ENCODE data around the gene NBAS. TPM values are rescaled to one million over a fixed set of nuclear protein-coding genes. Genes with fewer than 3 reads are reported as not detected.
A peak's percentile ranks its signal among the peaks of the same experiment; 100 is the strongest.

NBAS gene
- total RNA-seq, 1 donor from 2014 or later: 57.6 TPM

DNA sequence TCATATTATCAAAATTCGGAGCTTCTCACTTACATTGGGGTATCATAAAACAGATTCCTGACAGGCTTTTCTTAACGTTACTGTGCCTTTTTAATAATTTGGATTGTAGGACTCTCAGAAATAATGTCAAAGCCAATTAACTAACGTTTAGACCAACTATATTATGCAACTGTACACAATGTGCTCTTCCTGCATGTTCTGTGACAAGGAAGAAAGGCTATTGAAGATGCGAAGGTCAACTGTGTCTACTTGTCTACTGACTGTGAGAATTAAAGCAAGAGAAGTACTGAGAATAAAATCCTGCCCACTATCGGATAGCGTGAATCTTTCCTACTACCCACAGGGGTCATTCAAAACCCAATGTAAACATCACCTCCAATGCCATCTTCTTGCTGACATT lies 393.0 kb downstream of the NBAS start:
- DNase-seq (ENCODE audit: low read depth): no peak

DNA sequence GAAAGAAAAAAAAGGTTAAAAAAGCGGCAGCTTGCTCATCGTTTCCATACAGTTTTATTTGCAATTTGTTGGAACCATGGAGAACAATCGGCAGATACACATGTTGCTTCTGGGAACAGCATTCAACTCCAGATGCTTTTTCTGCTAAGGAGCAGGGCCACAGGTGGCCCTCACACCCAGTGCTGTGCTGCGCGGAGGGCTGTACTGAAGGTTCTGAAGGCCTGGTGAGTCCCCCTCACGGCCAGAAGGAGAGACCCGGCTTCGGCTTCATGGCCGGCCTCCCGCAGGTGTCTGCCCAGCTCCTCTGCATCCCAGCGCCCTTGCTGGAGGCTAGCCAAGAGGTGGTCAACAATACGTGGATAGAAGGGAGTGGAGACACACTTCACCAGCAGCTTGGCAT lies 394.3 kb downstream of the NBAS start:
- H3K27ac ChIP-seq (ENCODE audit: low read depth, low read length): no peak overlapping the region
- H3K4me2 ChIP-seq (ENCODE audit: low read length): no peak overlapping the region
- peaks cover 36% of the 10 kb centered on the region for H3K4me1 Mint-ChIP-seq (ENCODE audit: low read depth, unreplicated experiment)
- no peaks in the 10 kb centered on the region for H3K27me3 ChIP-seq (ENCODE audit: insufficient read depth, low read length)
- no peaks in the 10 kb centered on the region for H3K9me3 Mint-ChIP-seq (ENCODE audit: unreplicated experiment)
- no peaks in the 10 kb centered on the region for H3K79me2 ChIP-seq (ENCODE audit: insufficient read depth, low read length)
- no peak overlapping the region for H2AFZ ChIP-seq (ENCODE audit: low read depth, low read length)
- no peak for TF ChIP-seq EZH2 (IDR thresholded peaks at IDR 0.05; ENCODE audit: insufficient read depth, low read length)
- TF ChIP-seq, protein P1, sequence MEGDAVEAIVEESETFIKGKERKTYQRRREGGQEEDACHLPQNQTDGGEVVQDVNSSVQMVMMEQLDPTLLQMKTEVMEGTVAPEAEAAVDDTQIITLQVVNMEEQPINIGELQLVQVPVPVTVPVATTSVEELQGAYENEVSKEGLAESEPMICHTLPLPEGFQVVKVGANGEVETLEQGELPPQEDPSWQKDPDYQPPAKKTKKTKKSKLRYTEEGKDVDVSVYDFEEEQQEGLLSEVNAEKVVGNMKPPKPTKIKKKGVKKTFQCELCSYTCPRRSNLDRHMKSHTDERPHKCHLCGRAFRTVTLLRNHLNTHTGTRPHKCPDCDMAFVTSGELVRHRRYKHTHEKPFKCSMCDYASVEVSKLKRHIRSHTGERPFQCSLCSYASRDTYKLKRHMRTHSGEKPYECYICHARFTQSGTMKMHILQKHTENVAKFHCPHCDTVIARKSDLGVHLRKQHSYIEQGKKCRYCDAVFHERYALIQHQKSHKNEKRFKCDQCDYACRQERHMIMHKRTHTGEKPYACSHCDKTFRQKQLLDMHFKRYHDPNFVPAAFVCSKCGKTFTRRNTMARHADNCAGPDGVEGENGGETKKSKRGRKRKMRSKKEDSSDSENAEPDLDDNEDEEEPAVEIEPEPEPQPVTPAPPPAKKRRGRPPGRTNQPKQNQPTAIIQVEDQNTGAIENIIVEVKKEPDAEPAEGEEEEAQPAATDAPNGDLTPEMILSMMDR (IDR thresholded peaks at IDR 0.05; ENCODE audit: insufficient read depth, low read depth, low read length): no peak
- H3K9ac ChIP-seq (ENCODE audit: low read length): no peak overlapping the region
- H3K9me3 ChIP-seq (ENCODE audit: insufficient read depth, low read depth, low read length): no peaks in the 10 kb centered on the region
- no peak overlapping the region for H3K4me3 ChIP-seq (ENCODE audit: insufficient read depth, low read depth, low read length)
- H3K4me3 Mint-ChIP-seq (ENCODE audit: unreplicated experiment): no peak overlapping the region
- H3K36me3 ChIP-seq (ENCODE audit: insufficient read depth, low read length): no peaks in the 10 kb centered on the region
- no peaks in the 10 kb centered on the region for H4K20me1 ChIP-seq (ENCODE audit: insufficient read depth, low read length)
- H3K36me3 Mint-ChIP-seq (ENCODE audit: low read depth, unreplicated experiment): peaks cover 13% of the 10 kb centered on the region
- H3K27me3 Mint-ChIP-seq (ENCODE audit: low read depth, unreplicated experiment): peaks cover under 1% of the 10 kb centered on the region
- H3K27ac Mint-ChIP-seq (ENCODE audit: unreplicated experiment): no peak overlapping the region
- H3K4me1 ChIP-seq (ENCODE audit: insufficient read depth, low read length): peaks cover 18% of the 10 kb centered on the region
- DNase-seq (ENCODE audit: low read depth) (no peak), FAIRE-seq (no peak)

More for the DNA sequence above, 393.0 kb downstream of the NBAS start:
- Histone ChIP-seq H3K4me3 (ENCODE audit: insufficient read depth, low read depth, low read length) (no peak overlapping the region), H3K4me1 (ENCODE audit: insufficient read depth, low read length) (peaks cover 18% of the 10 kb centered on the region), H3K9me3 (ENCODE audit: insufficient read depth, low read depth, low read length) (no peaks in the 10 kb centered on the region), H3K9ac (ENCODE audit: low read length) (no peak overlapping the region), H2AFZ (ENCODE audit: low read depth, low read length) (no peak overlapping the region), H3K4me2 (ENCODE audit: low read length) (no peak overlapping the region), H4K20me1 (ENCODE audit: insufficient read depth, low read length) (no peaks in the 10 kb centered on the region), H3K79me2 (ENCODE audit: insufficient read depth, low read length) (no peaks in the 10 kb centered on the region), H3K27ac (ENCODE audit: low read depth, low read length) (no peak overlapping the region), H3K36me3 (ENCODE audit: insufficient read depth, low read length) (no peaks in the 10 kb centered on the region), H3K27me3 (ENCODE audit: insufficient read depth, low read length) (no peaks in the 10 kb centered on the region)
- no peak overlapping the region for H3K27ac Mint-ChIP-seq (ENCODE audit: unreplicated experiment)
- no peak overlapping the region for H3K4me3 Mint-ChIP-seq (ENCODE audit: unreplicated experiment)
- H3K36me3 Mint-ChIP-seq (ENCODE audit: low read depth, unreplicated experiment): peaks cover 13% of the 10 kb centered on the region
- FAIRE-seq: no peak
- TF ChIP-seq EZH2 (IDR thresholded peaks at IDR 0.05; ENCODE audit: insufficient read depth, low read length): no peak
- TF ChIP-seq, protein P1 (IDR thresholded peaks at IDR 0.05; ENCODE audit: insufficient read depth, low read depth, low read length): no peak
- no peaks in the 10 kb centered on the region for H3K27me3 Mint-ChIP-seq (ENCODE audit: low read depth, unreplicated experiment)
- peaks cover 35% of the 10 kb centered on the region for H3K4me1 Mint-ChIP-seq (ENCODE audit: low read depth, unreplicated experiment)
- H3K9me3 Mint-ChIP-seq (ENCODE audit: unreplicated experiment): no peaks in the 10 kb centered on the region

DNA sequence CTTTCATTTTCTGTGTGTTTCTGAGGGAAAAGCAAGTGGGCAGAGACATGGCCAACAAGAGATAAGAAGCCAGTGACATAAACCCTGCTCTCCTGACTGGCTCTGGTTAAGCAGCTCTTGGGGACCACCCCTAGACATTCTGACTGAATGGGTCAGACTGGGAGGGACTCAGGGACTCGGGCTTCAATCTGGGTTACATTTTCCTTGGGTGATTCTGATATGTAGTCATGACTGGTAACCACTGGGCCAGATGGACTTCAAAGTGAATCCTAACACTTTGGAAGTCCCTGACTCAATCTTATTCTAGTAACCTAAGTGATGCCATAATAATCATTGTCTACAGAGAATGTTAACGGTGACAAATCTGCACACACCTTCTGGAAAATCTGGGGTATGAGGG lies 397.8 kb downstream of the NBAS start:
- Histone ChIP-seq H3K9me3 (ENCODE audit: insufficient read depth, low read depth, low read length) (no peaks in the 10 kb centered on the region), H2AFZ (ENCODE audit: low read depth, low read length) (no peak overlapping the region), H3K4me3 (ENCODE audit: insufficient read depth, low read depth, low read length) (no peak overlapping the region), H3K27ac (ENCODE audit: low read depth, low read length) (no peak overlapping the region), H3K4me2 (ENCODE audit: low read length) (no peak overlapping the region), H3K36me3 (ENCODE audit: insufficient read depth, low read length) (no peaks in the 10 kb centered on the region), H4K20me1 (ENCODE audit: insufficient read depth, low read length) (no peaks in the 10 kb centered on the region), H3K4me1 (ENCODE audit: insufficient read depth, low read length) (no peaks in the 10 kb centered on the region), H3K9ac (ENCODE audit: low read length) (no peak overlapping the region), H3K27me3 (ENCODE audit: insufficient read depth, low read length) (no peaks in the 10 kb centered on the region), H3K79me2 (ENCODE audit: insufficient read depth, low read length) (no peaks in the 10 kb centered on the region)
- Mint-ChIP-seq H3K27me3 (ENCODE audit: low read depth, unreplicated experiment) (peaks cover 2% of the 10 kb centered on the region), H3K9me3 (ENCODE audit: unreplicated experiment) (no peaks in the 10 kb centered on the region), H3K4me1 (ENCODE audit: low read depth, unreplicated experiment) (peaks cover 12% of the 10 kb centered on the region), H3K36me3 (ENCODE audit: low read depth, unreplicated experiment) (peaks cover 9% of the 10 kb centered on the region), H3K27ac (ENCODE audit: unreplicated experiment) (no peak overlapping the region), H3K4me3 (ENCODE audit: unreplicated experiment) (no peak overlapping the region)
- DNase-seq (ENCODE audit: low read depth): peak; percentile 36
- FAIRE-seq: no peak
- TF ChIP-seq, protein P1 (IDR thresholded peaks at IDR 0.05; ENCODE audit: insufficient read depth, low read depth, low read length): no peak
- no peak for TF ChIP-seq EZH2 (IDR thresholded peaks at IDR 0.05; ENCODE audit: insufficient read depth, low read length)

Measured in astrocyte (in vitro differentiated cells and primary cell).